ENCODE data around the gene PHEX. TPM values are rescaled to one million over a fixed set of nuclear protein-coding genes. Genes with fewer than 3 reads are reported as not detected.

PHEX gene
- total RNA-seq, 1 donor from 2014 or later, result 0.04 TPM

- no peak overlapping the region for H3K4me3 ChIP-seq (ENCODE audit: low read depth, low read length)
- H3K27me3 ChIP-seq (ENCODE audit: control insufficient read depth, insufficient read depth, low read length), result no peaks in the 10 kb centered on the region
- TF ChIP-seq, protein P1, sequence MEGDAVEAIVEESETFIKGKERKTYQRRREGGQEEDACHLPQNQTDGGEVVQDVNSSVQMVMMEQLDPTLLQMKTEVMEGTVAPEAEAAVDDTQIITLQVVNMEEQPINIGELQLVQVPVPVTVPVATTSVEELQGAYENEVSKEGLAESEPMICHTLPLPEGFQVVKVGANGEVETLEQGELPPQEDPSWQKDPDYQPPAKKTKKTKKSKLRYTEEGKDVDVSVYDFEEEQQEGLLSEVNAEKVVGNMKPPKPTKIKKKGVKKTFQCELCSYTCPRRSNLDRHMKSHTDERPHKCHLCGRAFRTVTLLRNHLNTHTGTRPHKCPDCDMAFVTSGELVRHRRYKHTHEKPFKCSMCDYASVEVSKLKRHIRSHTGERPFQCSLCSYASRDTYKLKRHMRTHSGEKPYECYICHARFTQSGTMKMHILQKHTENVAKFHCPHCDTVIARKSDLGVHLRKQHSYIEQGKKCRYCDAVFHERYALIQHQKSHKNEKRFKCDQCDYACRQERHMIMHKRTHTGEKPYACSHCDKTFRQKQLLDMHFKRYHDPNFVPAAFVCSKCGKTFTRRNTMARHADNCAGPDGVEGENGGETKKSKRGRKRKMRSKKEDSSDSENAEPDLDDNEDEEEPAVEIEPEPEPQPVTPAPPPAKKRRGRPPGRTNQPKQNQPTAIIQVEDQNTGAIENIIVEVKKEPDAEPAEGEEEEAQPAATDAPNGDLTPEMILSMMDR (IDR thresholded peaks at IDR 0.05; ENCODE audit: insufficient read depth, low read length, poor library complexity, severe bottlenecking), result no peak
- DNase-seq (ENCODE audit: low read depth), result no peak
- H3K36me3 ChIP-seq (ENCODE audit: control insufficient read depth, insufficient read depth, low read length), result no peaks in the 10 kb centered on the region
Measured at GRCh38 chrX:22033818-22034217, 1.7 kb downstream of the PHEX start.

DNA sequence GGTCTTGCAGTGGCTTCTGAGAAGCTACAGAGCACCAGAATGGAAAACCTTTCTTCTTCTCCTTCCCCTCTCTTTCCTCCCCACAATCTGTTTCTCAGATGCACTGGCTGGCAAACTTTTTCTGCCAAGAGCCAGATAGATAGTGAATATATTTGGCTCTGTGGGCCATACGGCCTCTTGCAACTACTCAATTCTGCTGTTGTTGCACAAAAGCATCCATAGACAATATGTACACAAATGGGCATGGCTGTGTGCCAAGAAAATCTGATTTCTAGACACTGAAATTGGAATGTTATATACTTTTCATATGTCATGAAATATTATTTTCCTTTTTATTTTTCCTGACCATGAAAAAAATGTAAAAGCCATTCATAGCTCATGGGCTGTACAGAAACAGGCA lies 3.1 kb downstream of the PHEX start:
- TF ChIP-seq, protein P1 (IDR thresholded peaks at IDR 0.05; ENCODE audit: insufficient read depth, low read length, poor library complexity, severe bottlenecking), result no peak
- Histone ChIP-seq H3K4me3 (ENCODE audit: low read depth, low read length) (no peak overlapping the region), H3K27me3 (ENCODE audit: control insufficient read depth, insufficient read depth, low read length) (no peaks in the 10 kb centered on the region), H3K36me3 (ENCODE audit: control insufficient read depth, insufficient read depth, low read length) (no peaks in the 10 kb centered on the region)
- no peak for DNase-seq (ENCODE audit: low read depth)

DNA sequence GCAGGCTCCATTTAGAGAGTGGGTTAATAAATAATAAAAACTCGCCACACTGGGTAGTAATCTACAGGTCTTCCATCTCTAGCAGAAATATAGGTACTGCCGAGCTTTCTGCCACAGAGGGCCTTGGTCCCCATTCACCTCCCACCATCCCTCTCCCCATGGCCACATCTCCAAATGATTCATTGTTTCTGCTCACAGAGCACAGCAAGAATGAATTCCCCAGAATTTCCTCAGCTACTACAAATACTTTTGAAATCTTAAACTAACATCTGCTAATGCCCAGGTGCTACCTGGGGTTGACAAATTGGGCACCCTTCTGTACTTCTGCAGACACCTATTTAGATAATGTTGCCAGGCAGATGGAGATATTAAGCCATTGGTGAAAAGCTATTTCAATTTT lies 5.1 kb downstream of the PHEX start:
- no peaks in the 10 kb centered on the region for H3K27me3 ChIP-seq (ENCODE audit: control insufficient read depth, insufficient read depth, low read length)
- H3K36me3 ChIP-seq (ENCODE audit: control insufficient read depth, insufficient read depth, low read length), result no peaks in the 10 kb centered on the region
- TF ChIP-seq, protein P1 (IDR thresholded peaks at IDR 0.05; ENCODE audit: insufficient read depth, low read length, poor library complexity, severe bottlenecking), result no peak
- no peak for DNase-seq (ENCODE audit: low read depth)
- no peak overlapping the region for H3K4me3 ChIP-seq (ENCODE audit: low read depth, low read length)

GRCh38 chrX:22037911-22038537 lies 5.9 kb downstream of the PHEX start:
- no peaks in the 10 kb centered on the region for H3K27me3 ChIP-seq (ENCODE audit: control insufficient read depth, insufficient read depth, low read length)
- DNase-seq (ENCODE audit: low read depth), result no peak
- TF ChIP-seq, protein P1 (IDR thresholded peaks at IDR 0.05; ENCODE audit: insufficient read depth, low read length, poor library complexity, severe bottlenecking), result no peak
- H3K4me3 ChIP-seq (ENCODE audit: low read depth, low read length), result no peak overlapping the region
- no peaks in the 10 kb centered on the region for H3K36me3 ChIP-seq (ENCODE audit: control insufficient read depth, insufficient read depth, low read length)

DNA sequence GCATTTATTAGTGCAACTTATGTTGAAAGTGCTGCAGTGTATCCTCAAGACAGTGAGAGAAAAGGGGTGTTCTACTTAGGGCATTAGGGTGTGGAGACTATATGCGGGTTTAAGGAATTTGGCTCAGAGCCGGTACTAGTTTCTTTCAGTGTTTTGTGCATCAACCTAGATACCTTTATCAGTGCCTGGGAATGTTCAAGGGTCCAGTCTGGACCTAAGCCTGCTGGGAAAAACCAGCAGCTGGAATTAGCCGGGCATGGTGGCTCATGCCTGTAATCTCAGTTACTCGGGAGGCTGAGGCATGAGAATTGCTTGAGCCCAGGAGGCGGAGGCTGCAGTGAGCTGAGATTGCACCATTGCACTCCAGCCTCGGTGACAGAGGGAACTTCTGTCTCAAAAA lies 7.4 kb downstream of the PHEX start:
- TF ChIP-seq, protein P1 (IDR thresholded peaks at IDR 0.05; ENCODE audit: insufficient read depth, low read length, poor library complexity, severe bottlenecking), result no peak
- H3K4me3 ChIP-seq (ENCODE audit: low read depth, low read length), result no peak overlapping the region
- no peaks in the 10 kb centered on the region for H3K27me3 ChIP-seq (ENCODE audit: control insufficient read depth, insufficient read depth, low read length)
- H3K36me3 ChIP-seq (ENCODE audit: control insufficient read depth, insufficient read depth, low read length), result no peaks in the 10 kb centered on the region
- DNase-seq (ENCODE audit: low read depth), result no peak

DNA sequence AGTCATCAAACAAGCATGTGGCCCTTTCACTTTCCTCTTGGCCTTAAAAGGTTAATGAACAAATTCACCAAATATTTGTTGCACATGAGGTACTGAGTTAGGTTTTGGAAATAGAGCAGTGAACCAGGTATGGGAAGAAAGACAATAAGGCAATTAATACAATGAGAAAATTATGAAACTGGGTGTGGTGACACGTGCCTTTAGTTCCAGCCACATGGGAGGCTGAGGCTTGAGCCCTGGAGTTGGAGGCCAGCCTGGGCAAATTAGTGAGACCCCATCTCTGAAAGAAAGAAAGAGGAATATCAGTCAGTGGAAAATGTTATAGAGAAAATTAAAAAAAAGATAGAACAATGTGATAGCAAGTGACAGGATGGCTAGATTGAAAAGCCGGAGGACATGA lies 8.1 kb downstream of the PHEX start:
- H3K27me3 ChIP-seq (ENCODE audit: control insufficient read depth, insufficient read depth, low read length), result no peaks in the 10 kb centered on the region
- TF ChIP-seq, protein P1 (IDR thresholded peaks at IDR 0.05; ENCODE audit: insufficient read depth, low read length, poor library complexity, severe bottlenecking), result no peak
- no peak for DNase-seq (ENCODE audit: low read depth)
- H3K4me3 ChIP-seq (ENCODE audit: low read depth, low read length), result no peak overlapping the region
- H3K36me3 ChIP-seq (ENCODE audit: control insufficient read depth, insufficient read depth, low read length), result no peaks in the 10 kb centered on the region
